8988T (cell line): Measurements from ENCODE around the gene NARS2.
"Not testable (repeated sequence)": the region's sequence is repeated elsewhere in the genome, so short reads cannot be mapped to it uniquely, and the experiment has no call there.

ENCODE experiments used
- DNase-seq: peaks from one replicate; pipeline ENCODE4 v3.0.0; 2011

NARS2 gene, protein sequence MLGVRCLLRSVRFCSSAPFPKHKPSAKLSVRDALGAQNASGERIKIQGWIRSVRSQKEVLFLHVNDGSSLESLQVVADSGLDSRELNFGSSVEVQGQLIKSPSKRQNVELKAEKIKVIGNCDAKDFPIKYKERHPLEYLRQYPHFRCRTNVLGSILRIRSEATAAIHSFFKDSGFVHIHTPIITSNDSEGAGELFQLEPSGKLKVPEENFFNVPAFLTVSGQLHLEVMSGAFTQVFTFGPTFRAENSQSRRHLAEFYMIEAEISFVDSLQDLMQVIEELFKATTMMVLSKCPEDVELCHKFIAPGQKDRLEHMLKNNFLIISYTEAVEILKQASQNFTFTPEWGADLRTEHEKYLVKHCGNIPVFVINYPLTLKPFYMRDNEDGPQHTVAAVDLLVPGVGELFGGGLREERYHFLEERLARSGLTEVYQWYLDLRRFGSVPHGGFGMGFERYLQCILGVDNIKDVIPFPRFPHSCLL

DNA sequence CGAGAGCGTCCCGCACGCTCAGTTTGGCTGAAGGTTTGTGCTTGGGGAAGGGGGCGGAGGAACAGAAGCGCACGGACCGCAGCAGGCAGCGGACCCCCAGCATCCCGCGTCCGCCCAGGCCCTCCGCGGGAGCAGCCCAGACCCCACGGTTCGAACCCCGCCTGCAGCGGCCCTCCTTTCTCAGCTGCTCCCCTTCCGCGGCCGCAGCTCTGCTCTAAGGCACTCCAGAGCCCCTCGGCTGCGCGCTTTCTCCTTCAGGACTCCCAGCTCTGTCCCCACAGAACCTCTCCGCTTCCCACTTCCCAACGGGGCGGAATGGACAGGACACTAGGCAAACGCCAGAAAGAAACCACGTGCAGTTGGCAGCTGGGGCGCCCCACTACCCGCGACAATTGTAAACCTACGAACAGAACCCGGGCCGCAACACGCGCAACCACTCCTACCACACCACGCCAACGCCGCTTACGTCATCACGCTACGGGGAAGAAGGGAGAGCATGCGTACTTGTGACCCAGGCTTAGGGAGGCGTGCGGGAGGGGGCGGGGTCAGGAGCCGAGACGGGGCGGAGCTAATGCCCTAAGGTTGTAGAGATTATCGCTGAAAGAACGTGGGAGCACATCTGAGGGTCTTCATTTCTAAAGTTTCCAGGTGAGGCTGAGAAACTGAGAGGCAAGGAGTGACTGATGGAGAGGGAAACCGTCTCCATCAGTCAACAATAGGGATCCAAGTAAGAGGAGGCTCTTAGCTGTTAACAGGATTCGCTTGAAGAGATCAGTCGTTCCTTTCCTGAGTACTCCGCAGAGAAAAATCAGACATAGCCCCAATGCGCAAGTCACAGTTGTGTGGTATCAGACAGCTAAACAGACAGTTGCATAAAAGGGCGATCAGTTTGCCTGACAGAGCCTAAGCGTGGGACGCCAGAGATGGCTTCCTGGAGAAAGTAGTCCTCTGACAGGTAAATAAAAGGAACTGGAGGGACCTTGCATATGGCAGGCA is at the start of gene NARS2:
TSS of gene NARS2 (minus strand) at position 479 of the 996 bp plus-strand sequence. CDS start at position 103, 376 bp downstream.
- peak; percentile 70 for DNase-seq

DNA sequence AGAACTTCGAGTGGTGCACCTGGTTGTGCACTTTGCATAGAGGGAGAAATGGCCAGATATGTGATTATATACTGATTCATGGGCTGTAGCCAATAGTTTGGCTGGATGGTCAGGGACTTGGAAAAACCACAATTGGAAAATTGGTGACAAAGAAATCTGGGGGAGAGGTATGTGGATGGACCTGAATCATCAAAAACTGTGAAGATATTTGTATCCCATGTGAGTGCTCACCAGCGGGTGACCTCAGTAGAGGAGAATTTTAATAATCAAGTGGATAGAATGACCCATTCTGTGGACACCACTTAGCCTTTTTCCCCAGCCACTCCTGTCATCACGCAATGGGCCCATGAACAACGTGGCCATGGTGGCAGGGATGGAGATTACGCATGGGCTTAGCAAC is 48.0 kb upstream of the NARS2 start:
- DNase-seq: no peak

DNA sequence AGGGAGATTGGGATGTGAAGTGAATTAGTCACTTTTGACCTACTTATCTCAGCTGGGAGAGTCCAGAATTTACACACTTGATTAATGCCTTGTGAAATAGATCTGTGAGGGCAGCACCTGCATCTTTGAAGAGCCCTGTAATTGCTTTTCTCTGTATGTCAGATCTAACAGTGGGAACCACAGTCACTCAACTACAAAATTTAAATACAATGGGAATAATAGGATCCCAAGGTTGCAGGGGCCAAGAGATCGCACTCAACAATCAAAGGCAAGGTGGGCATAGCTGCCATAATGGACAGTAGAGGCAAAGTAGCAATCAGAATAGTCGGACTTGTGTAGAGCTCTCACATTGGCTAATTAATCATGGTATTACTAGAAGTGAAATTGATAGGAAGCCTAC is 45.5 kb upstream of the NARS2 start:
- no peak for DNase-seq

DNA sequence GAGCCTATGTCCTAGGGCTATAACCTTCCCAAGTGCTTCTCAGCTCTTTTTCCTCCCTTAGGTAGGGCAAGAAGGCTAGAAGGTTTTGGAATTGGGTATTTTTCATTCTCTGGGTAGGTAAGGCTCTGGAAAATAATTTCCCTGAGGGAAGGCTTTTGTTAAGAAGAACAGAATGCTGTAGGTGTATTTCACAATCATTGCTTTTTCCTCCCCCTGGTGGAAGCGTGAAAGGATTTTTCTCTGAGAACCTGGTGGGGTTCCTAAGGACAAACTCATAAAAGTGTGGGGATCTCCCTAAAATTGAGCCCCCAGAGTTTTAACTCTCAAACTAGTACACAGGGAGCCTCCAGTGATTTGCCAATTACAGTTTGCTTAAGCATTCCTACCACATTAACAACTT is 41.1 kb upstream of the NARS2 start:
- DNase-seq: no peak

DNA sequence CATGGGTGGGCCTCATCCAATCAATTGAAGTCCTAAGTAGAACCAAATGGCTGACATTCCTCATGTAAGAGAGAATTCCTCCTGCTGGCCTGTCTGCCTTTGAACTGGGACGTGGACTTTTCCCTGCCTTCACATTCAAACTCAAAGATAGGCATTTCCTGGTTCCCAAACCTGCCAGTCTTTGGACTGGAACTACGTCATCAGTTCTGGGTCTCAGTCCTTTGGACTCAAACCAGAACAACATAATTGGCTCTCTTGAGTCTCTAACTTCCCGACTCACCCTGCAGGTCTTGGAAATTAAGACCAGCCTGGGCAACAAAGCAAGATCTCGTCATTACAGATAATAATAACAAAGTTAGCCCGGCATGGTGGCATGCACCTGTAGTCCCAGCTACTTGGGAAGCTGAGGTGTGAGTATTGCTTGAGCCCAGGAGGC is 38.7 kb upstream of the NARS2 start:
- DNase-seq: no peak

DNA sequence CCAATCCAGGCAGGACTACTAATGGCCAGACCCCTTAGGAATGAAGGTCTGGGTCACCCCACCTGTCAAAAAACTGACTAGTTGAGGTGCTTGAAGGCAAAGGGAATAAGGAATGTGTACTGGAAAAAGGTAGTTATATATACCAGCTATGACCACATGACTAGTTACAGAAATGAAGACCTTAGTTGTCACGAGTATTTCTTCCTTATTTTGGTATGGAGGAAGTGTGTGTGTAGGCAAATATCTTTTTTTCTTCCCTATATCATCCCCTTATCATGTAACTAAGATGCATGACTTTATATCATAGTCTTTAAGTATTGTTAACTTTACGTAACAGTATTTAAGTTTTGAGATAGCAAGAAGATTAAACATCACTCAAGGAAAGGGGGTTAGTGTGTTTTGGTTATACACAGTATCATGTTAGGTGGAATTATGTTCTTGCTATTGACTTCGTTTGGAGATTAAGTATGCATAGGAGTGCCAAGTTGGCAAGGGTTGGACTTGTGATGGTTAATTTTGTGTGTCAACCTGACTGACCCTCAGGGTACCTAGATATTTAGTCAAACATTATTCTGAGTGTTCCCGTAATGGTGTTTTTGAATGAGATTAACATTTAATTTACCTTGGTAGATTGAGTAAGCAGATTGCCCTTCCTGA is 38.2 kb upstream of the NARS2 start:
- no peak for DNase-seq

DNA sequence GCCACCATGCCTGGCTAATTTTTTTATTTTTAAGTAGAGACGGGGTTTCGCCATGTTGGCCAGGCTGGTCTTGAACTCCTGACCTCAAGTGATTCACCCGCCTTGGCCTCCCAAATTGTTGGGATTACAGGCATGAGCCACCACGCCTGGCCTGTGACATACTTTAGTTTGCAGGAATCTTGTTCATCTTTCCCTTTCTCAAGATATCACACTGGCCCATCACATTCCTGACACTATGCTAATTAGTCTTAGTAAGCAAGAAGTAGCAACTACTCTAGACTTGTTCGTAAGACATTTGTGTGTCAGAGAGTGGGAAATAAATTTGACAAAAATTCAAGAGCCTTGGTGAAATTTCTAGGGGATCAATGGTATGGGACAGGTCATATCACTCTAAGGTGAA is 34.7 kb upstream of the NARS2 start:
- not testable (repeated sequence) for DNase-seq

DNA sequence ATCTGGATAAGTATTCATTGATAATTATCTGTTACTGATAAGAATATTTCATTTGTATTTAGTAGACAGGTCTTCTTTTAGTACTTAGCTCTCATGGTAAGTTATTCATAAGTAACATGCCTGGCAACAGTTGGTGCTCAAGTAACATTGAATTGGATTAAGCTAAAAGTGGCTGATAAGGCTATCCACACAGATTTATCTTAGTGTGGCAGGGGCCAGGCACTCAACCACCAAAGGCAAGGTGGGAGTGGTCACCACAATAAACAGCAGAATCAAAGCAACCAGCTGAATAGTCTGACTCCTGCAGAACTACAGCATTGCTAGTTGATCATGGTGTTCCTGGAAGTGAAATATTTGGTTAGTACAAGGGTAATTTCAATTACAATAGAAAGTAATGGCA is 33.0 kb upstream of the NARS2 start:
- DNase-seq: no peak

DNA sequence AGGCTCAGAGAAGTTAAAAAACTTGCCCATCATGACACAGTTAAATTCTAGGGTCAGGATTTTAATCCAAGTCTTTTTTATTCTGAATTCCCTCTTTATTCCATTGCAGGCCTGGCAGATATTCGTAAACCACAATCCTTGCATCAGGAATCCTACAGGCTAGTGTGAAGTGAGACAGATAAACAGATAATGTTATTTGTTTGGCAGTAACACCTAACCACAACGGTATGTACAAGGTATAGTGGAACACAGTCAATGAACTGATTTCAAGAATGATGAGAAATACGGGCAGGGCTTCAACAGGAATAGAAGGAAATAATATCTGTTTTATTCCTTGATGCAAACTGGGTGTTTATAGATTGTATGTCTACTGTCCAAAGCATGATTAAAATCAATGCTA is 32.0 kb upstream of the NARS2 start:
- no peak for DNase-seq

DNA sequence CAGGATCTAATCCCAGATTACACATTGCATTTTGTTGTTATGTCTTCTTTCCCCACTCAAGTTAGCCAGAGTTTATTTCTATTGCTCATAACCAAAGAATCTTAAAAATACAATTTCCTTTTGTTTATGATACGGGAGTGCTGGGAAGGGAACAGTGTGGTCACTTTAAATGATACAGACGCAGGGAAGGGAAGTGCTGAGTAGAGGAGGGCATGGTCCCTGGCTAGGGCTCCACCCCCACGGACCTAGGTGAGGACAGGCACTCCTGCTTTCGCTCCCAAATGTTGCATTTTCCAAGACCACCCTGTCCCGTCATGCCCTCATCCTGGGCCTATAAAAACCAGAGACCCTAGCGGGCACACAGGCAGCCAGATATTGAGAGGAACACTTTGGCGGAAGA is 30.6 kb upstream of the NARS2 start:
- no peak for DNase-seq

DNA sequence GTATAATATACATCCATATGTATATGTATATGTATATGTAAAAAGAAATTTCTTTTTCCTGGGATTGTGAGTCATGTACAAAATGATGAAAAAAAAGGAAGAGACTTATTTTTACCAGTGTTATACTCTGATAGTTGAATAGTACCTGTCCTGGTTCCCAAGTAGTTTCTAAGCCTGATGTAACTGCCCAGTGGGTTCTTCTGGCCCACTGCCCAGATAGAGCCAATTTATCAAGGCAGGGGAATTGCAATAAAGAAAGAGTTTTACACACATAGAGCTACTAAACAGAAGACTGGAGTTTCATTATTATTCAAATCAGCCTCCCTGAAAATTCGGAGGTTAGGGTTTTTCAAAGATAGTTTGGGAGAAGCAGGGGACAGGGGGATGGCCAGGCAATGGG is 29.1 kb upstream of the NARS2 start:
- DNase-seq: no peak

DNA sequence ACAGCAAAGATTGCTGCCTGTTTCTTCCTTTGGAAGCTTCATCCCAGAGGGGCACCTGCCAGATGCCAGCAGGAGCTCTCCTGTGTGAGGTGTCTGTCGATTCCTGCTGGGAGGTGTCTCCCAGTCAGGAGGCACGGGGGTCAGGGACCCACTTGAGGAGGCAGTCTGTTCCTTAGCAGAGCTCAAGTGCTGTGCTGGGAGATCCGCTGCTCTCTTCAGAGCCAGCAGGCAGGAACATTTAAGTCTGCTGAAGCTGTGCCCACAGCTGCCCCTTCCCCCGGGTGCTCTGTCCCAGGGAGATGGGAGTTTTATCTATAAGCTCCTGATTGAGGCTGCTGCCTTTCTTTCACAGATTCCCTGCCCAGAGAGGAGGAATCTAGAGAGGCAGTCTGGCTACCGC is 28.1 kb upstream of the NARS2 start:
- not testable (repeated sequence) for DNase-seq

DNA sequence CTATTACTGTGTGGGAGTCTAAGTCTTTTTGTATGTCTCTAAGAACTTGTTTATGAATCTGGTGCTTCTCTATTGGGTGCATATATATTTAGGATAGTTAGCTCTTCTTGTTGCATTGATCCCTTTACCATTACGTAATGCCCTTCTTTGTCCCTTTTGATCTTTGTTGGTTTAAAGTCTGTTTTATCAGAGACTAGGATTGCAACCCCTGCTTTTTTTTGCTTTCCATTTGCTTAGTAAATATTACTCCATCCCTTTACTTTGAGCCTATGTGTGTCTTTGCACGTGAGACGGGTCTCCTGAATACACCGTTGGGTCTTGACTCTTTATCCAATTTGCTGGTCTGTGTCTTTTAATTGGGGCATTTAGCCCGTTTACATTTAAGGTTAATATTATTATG is 26.4 kb upstream of the NARS2 start:
- DNase-seq: not testable (repeated sequence)

DNA sequence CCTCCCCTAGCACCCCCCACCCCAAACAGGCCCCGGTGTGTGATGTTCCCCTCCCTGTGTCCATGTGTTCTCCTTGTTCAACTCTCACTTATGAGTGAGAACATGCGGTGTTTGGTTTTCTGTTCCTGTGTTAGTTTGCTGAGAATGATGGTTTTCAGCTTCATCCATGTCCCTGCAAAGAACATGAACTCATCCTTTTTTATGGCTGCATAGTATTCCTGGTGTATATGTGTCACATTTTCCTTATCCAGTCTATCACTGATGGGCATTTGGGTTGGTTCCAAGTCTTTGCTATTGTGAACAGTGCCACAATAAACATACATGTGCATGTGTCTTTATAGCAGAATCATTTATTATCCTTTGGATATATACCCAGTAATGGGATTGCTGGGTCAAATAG is 22.9 kb upstream of the NARS2 start:
- not testable (repeated sequence) for DNase-seq

DNA sequence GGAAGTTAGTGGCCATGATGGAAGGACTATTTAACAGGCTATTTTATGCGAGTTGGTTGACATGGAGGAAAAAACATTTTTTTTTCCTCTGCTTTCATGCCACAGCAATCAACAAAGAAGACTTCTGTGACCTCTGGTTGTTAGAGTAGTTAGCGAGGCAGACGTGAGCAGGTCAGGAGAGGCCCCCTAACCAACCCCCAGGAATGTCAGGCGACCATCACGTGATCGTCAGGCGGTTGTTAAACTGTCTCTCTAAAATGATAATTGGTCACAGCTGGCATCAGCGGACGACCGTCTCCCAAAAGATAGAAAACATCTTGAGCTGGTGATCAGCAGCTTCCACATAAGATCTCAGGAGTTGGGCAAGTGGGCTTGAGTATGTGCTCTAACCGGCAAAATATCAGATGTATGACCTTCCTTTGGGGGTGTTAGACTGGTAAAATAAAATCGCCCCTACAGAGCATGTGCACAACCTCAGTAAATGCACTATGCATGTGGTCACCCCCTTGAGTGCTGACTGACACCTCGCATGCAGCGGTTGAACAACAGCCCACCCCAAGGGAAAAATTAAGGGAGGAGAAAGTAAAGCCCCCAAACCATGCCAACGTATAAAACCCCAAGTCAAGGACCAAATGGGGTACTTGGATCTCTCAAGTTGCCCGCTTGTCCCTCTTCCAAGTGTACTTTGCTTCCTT is 20.9 kb upstream of the NARS2 start:
- DNase-seq: no peak

DNA sequence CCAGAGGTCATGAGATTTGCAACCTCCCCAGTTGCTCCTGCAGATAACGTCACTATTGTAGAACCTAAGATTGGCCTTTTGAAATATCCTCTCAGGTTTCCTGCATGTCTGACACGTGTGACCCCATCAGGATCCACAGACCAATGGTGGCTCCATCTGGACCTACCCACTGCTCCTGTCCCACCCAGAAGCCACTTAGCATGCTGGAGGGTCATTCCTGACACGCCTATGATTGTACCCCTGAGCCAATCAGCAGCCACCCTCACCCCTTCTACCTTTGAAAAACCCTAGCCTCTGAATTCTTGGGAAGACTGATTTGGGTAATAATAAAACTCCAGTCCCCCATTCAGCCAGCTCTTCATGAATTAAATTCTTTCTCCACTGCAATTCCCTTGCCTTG is 20.1 kb upstream of the NARS2 start:
- no peak for DNase-seq

DNA sequence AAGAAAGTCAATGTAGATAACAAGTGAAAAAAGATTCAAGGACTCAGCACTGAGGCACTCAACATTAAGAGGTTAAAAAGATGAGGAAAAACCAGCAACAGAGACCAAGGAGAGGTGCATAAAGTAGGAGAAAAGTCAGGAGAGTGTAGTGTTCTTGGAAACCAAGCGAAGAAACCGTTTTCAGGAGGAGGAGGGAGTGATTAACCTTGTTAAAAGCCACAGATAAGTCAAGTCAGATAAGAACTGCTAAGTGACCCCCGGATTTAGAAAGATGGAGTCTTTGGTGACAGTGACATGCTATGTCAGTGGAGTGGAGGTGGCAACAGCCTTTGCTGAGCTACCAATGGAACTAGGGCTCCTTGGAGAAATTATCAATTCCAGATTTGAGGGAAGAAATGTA is 13.9 kb upstream of the NARS2 start:
- DNase-seq: no peak

DNA sequence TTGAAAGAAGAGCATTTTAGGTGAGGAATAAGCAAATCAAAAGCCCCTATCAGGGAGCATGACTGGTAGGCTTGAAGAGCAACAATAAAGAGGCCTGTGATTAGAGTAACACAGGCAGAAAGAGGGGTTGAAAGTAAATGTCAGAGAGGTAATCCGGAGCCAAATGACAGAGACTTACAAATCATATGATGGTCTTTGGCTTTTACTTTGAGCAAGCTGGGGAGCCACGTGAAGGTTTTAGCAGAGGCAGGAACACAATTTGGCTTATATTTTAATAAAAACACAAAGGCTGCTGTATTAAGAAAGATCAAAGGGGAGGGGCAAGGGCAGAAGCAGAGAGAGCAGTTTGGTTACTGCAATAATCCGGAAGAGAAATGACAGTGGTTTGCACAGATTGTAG is 12.8 kb upstream of the NARS2 start:
- DNase-seq: no peak

DNA sequence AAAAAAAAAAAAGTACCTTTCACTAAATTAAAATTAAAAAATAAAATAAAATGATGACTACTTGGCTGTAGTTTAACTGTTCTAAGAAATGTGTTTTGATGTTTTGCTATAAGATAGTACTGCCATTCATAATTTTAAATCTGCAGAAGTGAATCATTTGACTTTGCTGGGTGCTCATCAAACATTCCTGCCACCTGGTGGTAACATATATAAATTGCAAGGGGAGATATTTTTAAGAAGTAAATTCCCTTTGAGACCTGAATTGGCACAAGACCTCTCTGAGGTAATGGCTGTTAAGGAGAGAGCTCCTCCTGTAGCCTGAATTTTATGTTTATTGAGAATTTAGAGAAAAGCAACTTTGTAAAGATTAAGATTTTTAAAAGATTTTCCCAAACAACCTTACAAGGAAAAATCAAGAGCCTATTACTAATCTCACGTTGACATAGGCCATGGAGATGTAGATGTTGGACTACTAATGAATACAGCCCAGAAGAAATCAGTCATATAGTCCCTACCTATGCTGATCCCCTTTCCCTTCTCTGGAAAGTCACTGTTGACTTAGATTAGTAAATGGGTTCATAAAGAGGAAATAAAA is 11.9 kb upstream of the NARS2 start:
- no peak for DNase-seq

DNA sequence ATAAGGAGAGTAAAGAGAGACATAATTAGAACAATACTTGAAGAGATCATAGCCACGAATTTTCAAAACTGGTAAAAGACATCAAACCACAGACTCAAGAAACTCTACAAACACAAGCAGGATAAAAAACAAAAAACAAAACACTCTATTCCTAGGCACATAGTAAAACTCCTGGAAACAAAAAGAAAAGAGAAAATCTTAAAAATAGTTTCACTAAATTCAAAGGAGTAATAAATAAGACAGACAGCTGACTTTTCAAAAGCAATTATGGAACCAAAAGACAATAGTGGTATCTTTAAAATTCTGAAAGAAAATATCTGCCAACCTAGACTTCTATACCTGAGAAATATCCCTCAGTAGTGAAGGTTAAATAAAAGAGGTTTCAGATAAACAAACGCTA is 9.2 kb upstream of the NARS2 start:
- no peak for DNase-seq

DNA sequence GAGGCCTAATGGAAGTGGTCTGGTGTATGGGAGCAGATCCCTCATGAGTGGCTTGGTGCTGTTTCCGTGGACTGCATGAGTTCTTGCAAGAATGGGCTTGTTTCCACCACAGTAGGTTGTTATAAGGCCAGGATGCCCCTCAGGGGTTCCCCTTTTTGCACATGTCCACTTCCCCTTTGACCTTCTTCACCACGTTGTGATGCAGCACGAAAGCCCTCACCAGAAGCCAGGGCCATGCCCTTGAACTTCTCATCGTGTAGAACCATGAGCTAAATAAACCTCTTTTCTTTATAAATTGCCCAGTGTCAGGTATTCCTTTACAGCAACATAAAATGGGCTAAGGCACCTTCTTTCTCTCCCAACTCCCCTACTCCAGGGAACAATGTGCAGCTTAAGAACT is 2.8 kb upstream of the NARS2 start:
- no peak for DNase-seq

DNA sequence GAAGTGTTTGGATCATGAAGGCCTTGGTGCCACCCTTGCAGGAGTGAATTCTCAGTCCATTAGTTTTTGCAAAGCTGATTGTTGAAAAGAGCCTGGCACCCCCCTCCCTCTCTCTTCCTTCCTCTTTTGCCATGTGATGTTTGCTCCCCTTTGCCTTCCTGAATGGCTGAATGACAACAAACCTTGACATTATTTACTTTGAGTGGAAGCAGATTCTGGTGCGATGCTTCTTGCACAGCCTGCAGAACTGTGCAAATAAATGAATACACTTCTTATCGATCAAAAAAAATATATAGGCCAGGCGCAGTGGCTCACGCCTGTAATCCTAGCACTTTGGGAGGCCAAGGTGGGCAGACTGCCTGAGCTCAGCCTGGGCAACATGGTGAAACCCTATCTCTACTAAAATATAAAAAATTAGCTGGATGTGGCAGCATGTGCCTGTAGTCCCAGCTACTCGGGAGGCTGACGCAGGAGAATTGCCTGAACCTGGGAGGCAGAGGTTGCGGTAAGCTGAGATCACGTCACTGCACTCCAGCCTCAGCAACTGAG is 2.0 kb upstream of the NARS2 start:
- no peak for DNase-seq
